ENCODE measurements around the gene SLC22A5. TPM values are rescaled to one million over a fixed set of nuclear protein-coding genes. Genes with fewer than 3 reads are reported as not detected.

Gene SLC22A5
- total and polyA plus RNA-seq, 2 of the 8 experiments (the other 6 are each of a cell fraction or from before 2014, with no cell fraction given), result 4.0 to 9.0 TPM

- Histone ChIP-seq H2BK20ac (ENCODE audit: low read length) (no peak overlapping the region), H3K27me3 (replicated peaks in 1 of 4; ENCODE audit: control insufficient read depth in 3 of 4, extremely low read depth in 1 of 4, insufficient read depth in 3 of 4, low read length in 3 of 4) (no peaks in the 10 kb centered on the region), H3K4me3 (ENCODE audit: extremely low read depth in 1 of 4, insufficient read depth in 2 of 4, low read depth in 3 of 4, low read length in 4 of 4) (no peak overlapping the region), H3K4me2 (ENCODE audit: insufficient read depth in 1 of 2, low read depth in 2 of 2, low read length in 2 of 2) (no peak overlapping the region), H3K56ac (replicated peaks; ENCODE audit: insufficient read length, low read depth, low read length) (no peak overlapping the region), H2BK120ac (replicated peaks; ENCODE audit: low read depth, low read length) (no peak overlapping the region), H2BK5ac (ENCODE audit: low read depth, low read length) (no peak overlapping the region), H3K4ac (replicated peaks; ENCODE audit: insufficient read length, low read depth, low read length) (no peak overlapping the region), H2AFZ (ENCODE audit: low read length) (no peak overlapping the region), H2BK12ac (ENCODE audit: low read depth, low read length) (no peak overlapping the region), H3K23ac (ENCODE audit: insufficient read length) (no peak overlapping the region), H3K27ac (ENCODE audit: low read depth, low read length) (no peak overlapping the region), H4K20me1 (replicated peaks in 1 of 2; ENCODE audit: control insufficient read depth in 1 of 2, insufficient read depth in 2 of 2, low read length in 2 of 2) (no peaks in the 10 kb centered on the region), H3K36me3 (ENCODE audit: control insufficient read depth in 2 of 4, insufficient read depth in 4 of 4, low read length in 3 of 4) (no peaks in the 10 kb centered on the region), H3K9ac (replicated peaks in 1 of 4; ENCODE audit: extremely low read depth in 1 of 4, low read depth in 3 of 4, low read length in 3 of 4) (no peak overlapping the region), H4K5ac (ENCODE audit: insufficient read length, low read depth, low read length) (no peak overlapping the region), H2BK15ac (ENCODE audit: low read length) (no peak overlapping the region), H3K9me3 (ENCODE audit: insufficient read depth in 2 of 2, low read depth in 1 of 2, low read length in 1 of 2) (no peaks in the 10 kb centered on the region), H3K4me1 (replicated peaks in 1 of 4; ENCODE audit: control insufficient read depth in 3 of 4, insufficient read depth in 4 of 4, low read length in 3 of 4) (peaks cover 5 to 10% (median 7%) of the 10 kb centered on the region in 4 experiments), H3K79me2 (ENCODE audit: control insufficient read depth in 1 of 2, insufficient read depth in 2 of 2, low read length in 2 of 2) (no peaks in the 10 kb centered on the region), H3K18ac (ENCODE audit: extremely low read depth, low read length) (no peak overlapping the region), H3K23me2 (ENCODE audit: low read depth, low read length) (no peaks in the 10 kb centered on the region), H3K14ac (ENCODE audit: insufficient read length) (no peak overlapping the region), H3K79me1 (ENCODE audit: low read depth, low read length) (no peaks in the 10 kb centered on the region), H4K91ac (replicated peaks; ENCODE audit: insufficient read length, low read length) (no peak overlapping the region), H2AK5ac (ENCODE audit: low read depth, low read length) (no peak overlapping the region), H4K8ac (ENCODE audit: extremely low read depth, insufficient read depth, low read length) (no peak overlapping the region)
- ChIA-PET CTCF (ENCODE audit: partially characterized antibody) (interaction anchor here (0.9 to 2.3 kb wide), 9 partner anchors 9 to 260 kb away, joined by 3 to 9 read pairs (median 5); partner anchors contain the start of gene SLC22A5), POLR2A (ENCODE audit: partially characterized antibody) (interaction anchor here (1.1 to 1.3 kb wide), 3 partner anchors 8 to 53 kb away, joined by 3 to 4 read pairs (median 3); partner anchors contain the start of gene SLC22A4)
- no peak for TF ChIP-seq GABPA (IDR thresholded peaks at IDR 0.05; ENCODE audit: borderline replicate concordance, insufficient read depth, low read length)
- no peak for TF ChIP-seq BCL11A (IDR thresholded peaks at IDR 0.05; ENCODE audit: low read depth in 2 of 2, low read length in 2 of 2)
- no peak for TF ChIP-seq CBX5 (IDR thresholded peaks at IDR 0.05; ENCODE audit: low read depth, low read length)
- TF ChIP-seq KDM4A (IDR thresholded peaks at IDR 0.05; ENCODE audit: low read depth, low read length, severe bottlenecking), result no peak
- TF ChIP-seq SP4 (IDR thresholded peaks at IDR 0.05; ENCODE audit: low read length), result no peak
- no peak for TF ChIP-seq CREB1 (IDR thresholded peaks at IDR 0.05)
- TF ChIP-seq MAFK (IDR thresholded peaks at IDR 0.05; ENCODE audit: low read depth, low read length), result no peak
- TF ChIP-seq CEBPB (IDR thresholded peaks at IDR 0.05; ENCODE audit: low read depth, low read length), result no peak
- no peak for TF ChIP-seq JUND (IDR thresholded peaks at IDR 0.05; ENCODE audit: low read length)
- TF ChIP-seq JUN (IDR thresholded peaks at IDR 0.05; ENCODE audit: low read depth, low read length), result no peak
- WGBS, 2 experiments (ENCODE audit: extremely low coverage in 1 of 2, insufficient coverage in 1 of 2, insufficient read length in 1 of 2, insufficient replicate concordance in 2 of 2, low coverage in 1 of 2, low lambda C conversion rate in 2 of 2, missing lambda C conversion rate in 1 of 2), result 82% methylated on average over 4 of the region's 4 CpGs; no CpG with 5 or more reads in 1 of the 2 experiments
- FAIRE-seq (no peak), DNase-seq (ENCODE audit: low read depth in 1 of 2, low spot score in 2 of 2) (no peak)
Measured at GRCh38 chr5:132325691-132326090, 43.8 kb upstream of the SLC22A5 start.

Data from H1 (cell line).